ENCODE results near the gene SLC9A9. TPM values are rescaled to one million over a fixed set of nuclear protein-coding genes. Genes with fewer than 3 reads are reported as not detected.

Gene SLC9A9
- total RNA-seq, 1 experiment from 2014 or later = 1.5 TPM

DNA sequence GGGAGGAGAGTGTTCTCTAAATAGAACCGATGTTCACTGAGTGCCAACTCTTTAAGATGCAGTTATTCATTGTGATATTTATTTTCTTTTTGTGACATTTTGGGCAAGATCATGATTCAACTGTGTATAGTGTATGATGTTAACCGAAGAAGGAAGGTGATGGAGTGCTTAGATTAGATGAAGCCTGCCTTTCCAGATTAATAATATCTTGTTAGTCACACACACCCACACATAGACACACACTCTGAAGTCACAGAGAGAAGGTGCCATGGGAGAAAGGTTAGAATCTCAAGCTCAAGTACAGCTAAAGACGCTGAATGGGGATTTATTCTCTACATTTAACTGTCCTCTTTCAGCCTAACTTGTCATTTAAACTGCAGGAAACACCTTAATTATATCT, 77.0 kb downstream of the SLC9A9 start:
- Mint-ChIP-seq H3K27ac (ENCODE audit: unreplicated experiment) (no peak overlapping the region), H3K36me3 (ENCODE audit: insufficient read depth, unreplicated experiment) (no peaks in the 10 kb centered on the region), H3K27me3 (ENCODE audit: unreplicated experiment) (no peaks in the 10 kb centered on the region), H3K4me1 (ENCODE audit: low read depth, unreplicated experiment) (no peaks in the 10 kb centered on the region), H3K4me3 (ENCODE audit: low read depth, unreplicated experiment) (no peak overlapping the region), H3K9me3 (ENCODE audit: low read depth, unreplicated experiment) (no peaks in the 10 kb centered on the region)
- intact Hi-C loops (cut with micrococcal nuclease; ENCODE audit: unreplicated experiment) = loop anchor here (10.0 kb wide), 1 partner anchor 114 kb away; no protein-coding TSS in a partner anchor
- TF ChIP-seq, protein P1, sequence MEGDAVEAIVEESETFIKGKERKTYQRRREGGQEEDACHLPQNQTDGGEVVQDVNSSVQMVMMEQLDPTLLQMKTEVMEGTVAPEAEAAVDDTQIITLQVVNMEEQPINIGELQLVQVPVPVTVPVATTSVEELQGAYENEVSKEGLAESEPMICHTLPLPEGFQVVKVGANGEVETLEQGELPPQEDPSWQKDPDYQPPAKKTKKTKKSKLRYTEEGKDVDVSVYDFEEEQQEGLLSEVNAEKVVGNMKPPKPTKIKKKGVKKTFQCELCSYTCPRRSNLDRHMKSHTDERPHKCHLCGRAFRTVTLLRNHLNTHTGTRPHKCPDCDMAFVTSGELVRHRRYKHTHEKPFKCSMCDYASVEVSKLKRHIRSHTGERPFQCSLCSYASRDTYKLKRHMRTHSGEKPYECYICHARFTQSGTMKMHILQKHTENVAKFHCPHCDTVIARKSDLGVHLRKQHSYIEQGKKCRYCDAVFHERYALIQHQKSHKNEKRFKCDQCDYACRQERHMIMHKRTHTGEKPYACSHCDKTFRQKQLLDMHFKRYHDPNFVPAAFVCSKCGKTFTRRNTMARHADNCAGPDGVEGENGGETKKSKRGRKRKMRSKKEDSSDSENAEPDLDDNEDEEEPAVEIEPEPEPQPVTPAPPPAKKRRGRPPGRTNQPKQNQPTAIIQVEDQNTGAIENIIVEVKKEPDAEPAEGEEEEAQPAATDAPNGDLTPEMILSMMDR (IDR thresholded peaks at IDR 0.05; ENCODE audit: unreplicated experiment) = no peak
- CTCF ChIA-PET = no interaction called here
- no peak for DNase-seq
- no TSS peak for BruUV-seq (replicated peaks)

DNA sequence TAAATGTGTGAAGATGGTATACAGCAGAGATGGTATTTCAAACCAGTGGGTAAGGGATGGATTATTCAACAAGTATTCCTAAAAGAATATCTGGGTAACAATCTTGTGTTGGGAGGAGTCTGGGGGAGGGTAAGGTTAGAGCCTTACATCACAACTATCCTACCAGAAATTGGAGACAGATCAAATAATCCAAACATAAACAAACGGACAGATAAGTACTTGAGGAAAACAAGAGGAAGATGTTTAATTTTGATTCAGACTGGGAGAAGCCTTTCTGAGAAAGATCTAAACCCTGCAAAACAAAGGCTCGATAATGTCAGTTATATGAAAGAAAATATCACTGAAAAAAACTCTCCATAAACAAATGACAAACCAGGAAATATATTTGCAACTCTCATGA, 77.9 kb downstream of the SLC9A9 start:
- Mint-ChIP-seq H3K9me3 (ENCODE audit: low read depth, unreplicated experiment) (no peaks in the 10 kb centered on the region), H3K27ac (ENCODE audit: unreplicated experiment) (no peak overlapping the region), H3K36me3 (ENCODE audit: insufficient read depth, unreplicated experiment) (no peaks in the 10 kb centered on the region), H3K27me3 (ENCODE audit: unreplicated experiment) (no peaks in the 10 kb centered on the region), H3K4me1 (ENCODE audit: low read depth, unreplicated experiment) (no peaks in the 10 kb centered on the region), H3K4me3 (ENCODE audit: low read depth, unreplicated experiment) (no peak overlapping the region)
- CTCF ChIA-PET = no interaction called here
- intact Hi-C loops (cut with micrococcal nuclease; ENCODE audit: unreplicated experiment) = loop anchor here (10.0 kb wide), 1 partner anchor 114 kb away; no protein-coding TSS in a partner anchor
- TF ChIP-seq, protein P1 (IDR thresholded peaks at IDR 0.05; ENCODE audit: unreplicated experiment) = no peak
- BruUV-seq (replicated peaks) = no TSS peak
- no peak for DNase-seq

DNA sequence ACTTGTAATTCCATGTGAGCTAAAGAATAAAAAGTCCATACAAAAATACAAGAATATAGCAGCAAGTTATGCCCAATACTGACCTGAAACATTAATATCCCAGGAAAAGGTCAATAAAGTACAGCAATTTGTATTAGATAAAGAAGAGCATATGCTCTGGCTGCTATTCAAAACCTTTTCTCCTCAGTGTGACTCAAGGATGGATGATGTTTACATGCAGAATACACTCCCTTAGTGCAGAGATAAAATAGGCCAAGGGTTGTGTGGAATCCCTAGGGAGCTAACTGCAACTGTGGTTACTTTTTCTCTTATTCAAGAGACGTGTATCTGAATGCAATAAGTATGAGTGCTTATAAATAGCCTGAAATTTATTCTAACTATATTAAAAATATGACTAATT, 78.7 kb downstream of the SLC9A9 start:
- Mint-ChIP-seq H3K27ac (ENCODE audit: unreplicated experiment) (no peak overlapping the region), H3K27me3 (ENCODE audit: unreplicated experiment) (no peaks in the 10 kb centered on the region), H3K9me3 (ENCODE audit: low read depth, unreplicated experiment) (no peaks in the 10 kb centered on the region), H3K4me3 (ENCODE audit: low read depth, unreplicated experiment) (no peak overlapping the region), H3K4me1 (ENCODE audit: low read depth, unreplicated experiment) (no peaks in the 10 kb centered on the region), H3K36me3 (ENCODE audit: insufficient read depth, unreplicated experiment) (no peaks in the 10 kb centered on the region)
- intact Hi-C loops (cut with micrococcal nuclease; ENCODE audit: unreplicated experiment) = loop anchor here (10.0 kb wide), 1 partner anchor 115 kb away; no protein-coding TSS in a partner anchor
- TF ChIP-seq, protein P1 (IDR thresholded peaks at IDR 0.05; ENCODE audit: unreplicated experiment) = no peak
- no peak for DNase-seq
- BruUV-seq (replicated peaks) = no TSS peak
- CTCF ChIA-PET = no interaction called here

DNA sequence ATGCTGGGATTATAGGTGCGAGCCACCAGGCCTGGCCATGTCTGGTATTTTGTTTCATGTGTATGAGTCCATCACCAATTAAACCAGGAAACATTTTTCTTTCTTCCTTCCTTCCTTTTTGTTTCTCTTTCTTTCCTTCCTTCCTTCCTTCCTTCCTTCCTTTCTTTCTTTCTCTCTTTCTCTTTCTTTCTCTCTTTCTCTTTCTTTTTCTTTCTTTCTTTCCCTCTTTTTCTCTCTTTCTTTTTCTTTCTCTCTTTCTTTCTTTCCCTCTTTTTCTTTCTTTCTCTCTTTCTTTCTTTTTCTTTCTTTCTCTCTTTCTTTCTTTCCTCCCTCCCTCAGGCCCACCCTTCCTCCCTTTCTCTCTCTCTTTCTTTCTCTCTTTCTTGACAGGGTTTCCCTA, 83.4 kb downstream of the SLC9A9 start:
- Mint-ChIP-seq H3K9me3 (ENCODE audit: low read depth, unreplicated experiment) (no peaks in the 10 kb centered on the region), H3K27me3 (ENCODE audit: unreplicated experiment) (no peaks in the 10 kb centered on the region), H3K27ac (ENCODE audit: unreplicated experiment) (no peak overlapping the region), H3K4me3 (ENCODE audit: low read depth, unreplicated experiment) (no peak overlapping the region), H3K4me1 (ENCODE audit: low read depth, unreplicated experiment) (no peaks in the 10 kb centered on the region), H3K36me3 (ENCODE audit: insufficient read depth, unreplicated experiment) (no peaks in the 10 kb centered on the region)
- intact Hi-C loops (cut with micrococcal nuclease; ENCODE audit: unreplicated experiment) = no loop called here
- DNase-seq = no peak
- no TSS peak for BruUV-seq (replicated peaks)
- TF ChIP-seq, protein P1 (IDR thresholded peaks at IDR 0.05; ENCODE audit: unreplicated experiment) = no peak
- CTCF ChIA-PET = no interaction called here

All from Calu3 (cell line).